ENCODE measurements around the gene FOXN3. TPM values are rescaled to one million over a fixed set of nuclear protein-coding genes. Genes with fewer than 3 reads are reported as not detected.

Gene FOXN3
- total RNA-seq, 2 donors from 2014 or later: 53.9 to 141 TPM

GRCh38 chr14:89283327-89284060 is 133.5 kb downstream of the FOXN3 start:
- DNase-seq (ENCODE audit: low spot score): no peak
- TF ChIP-seq POLR2A (IDR thresholded peaks at IDR 0.05): no peak
- no peak for TF ChIP-seq POLR2AphosphoS5 (IDR thresholded peaks at IDR 0.05)
- no peak for TF ChIP-seq CTCF (IDR thresholded peaks at IDR 0.05)
- no peaks in the 10 kb centered on the region for H3K36me3 ChIP-seq
- intact Hi-C loops (cut with DNase I): no loop called here
- no peaks in the 10 kb centered on the region for H3K9me3 ChIP-seq
- H3K27me3 ChIP-seq (replicated peaks; ENCODE audit: insufficient read depth): no peaks in the 10 kb centered on the region
- H3K4me1 ChIP-seq (replicated peaks): no peaks in the 10 kb centered on the region
- 79% methylated on average over 6 of the region's 6 CpGs for WGBS
- no peak overlapping the region for H3K27ac ChIP-seq
- H3K4me3 ChIP-seq: no peak overlapping the region

GRCh38 chr14:89282191-89282590 is 134.8 kb downstream of the FOXN3 start:
- 95% methylated on average over 4 of the region's 4 CpGs for WGBS
- Histone ChIP-seq H3K27ac (no peak overlapping the region), H3K4me1 (replicated peaks) (no peaks in the 10 kb centered on the region), H3K9me3 (no peaks in the 10 kb centered on the region), H3K27me3 (replicated peaks; ENCODE audit: insufficient read depth) (no peaks in the 10 kb centered on the region), H3K4me3 (no peak overlapping the region), H3K36me3 (no peaks in the 10 kb centered on the region)
- no peak for DNase-seq (ENCODE audit: low spot score)
- intact Hi-C loops (cut with DNase I): no loop called here
- no peak for TF ChIP-seq POLR2AphosphoS5 (IDR thresholded peaks at IDR 0.05)
- no peak for TF ChIP-seq POLR2A (IDR thresholded peaks at IDR 0.05)
- TF ChIP-seq CTCF (IDR thresholded peaks at IDR 0.05): no peak

- Histone ChIP-seq H3K4me1 (replicated peaks) (no peaks in the 10 kb centered on the region), H3K4me3 (no peak overlapping the region), H3K9me3 (no peaks in the 10 kb centered on the region), H3K36me3 (no peaks in the 10 kb centered on the region), H3K27ac (no peak overlapping the region), H3K27me3 (replicated peaks; ENCODE audit: insufficient read depth) (no peaks in the 10 kb centered on the region)
- no peak for DNase-seq (ENCODE audit: low spot score)
- intact Hi-C loops (cut with DNase I): no loop called here
- 93% methylated on average over 10 of the region's 10 CpGs for WGBS
- TF ChIP-seq POLR2A (IDR thresholded peaks at IDR 0.05): no peak
- TF ChIP-seq POLR2AphosphoS5 (IDR thresholded peaks at IDR 0.05): no peak
- no peak for TF ChIP-seq CTCF (IDR thresholded peaks at IDR 0.05)
These were observed 136.4 kb downstream of the FOXN3 start for GRCh38 chr14:89280600-89280999.

GRCh38 chr14:89279649-89280232 is 137.3 kb downstream of the FOXN3 start:
- Histone ChIP-seq H3K4me1 (replicated peaks) (no peaks in the 10 kb centered on the region), H3K36me3 (no peaks in the 10 kb centered on the region), H3K27me3 (replicated peaks; ENCODE audit: insufficient read depth) (no peaks in the 10 kb centered on the region), H3K4me3 (no peak overlapping the region), H3K9me3 (no peaks in the 10 kb centered on the region), H3K27ac (no peak overlapping the region)
- intact Hi-C loops (cut with DNase I): no loop called here
- no peak for DNase-seq (ENCODE audit: low spot score)
- WGBS: 70% methylated on average over 9 of the region's 9 CpGs
- TF ChIP-seq POLR2AphosphoS5 (IDR thresholded peaks at IDR 0.05) (no peak), CTCF (IDR thresholded peaks at IDR 0.05) (no peak), POLR2A (IDR thresholded peaks at IDR 0.05) (no peak)

GRCh38 chr14:89277203-89277602 is 139.8 kb downstream of the FOXN3 start:
- Histone ChIP-seq H3K9me3 (no peaks in the 10 kb centered on the region), H3K27ac (no peak overlapping the region), H3K27me3 (replicated peaks; ENCODE audit: insufficient read depth) (no peaks in the 10 kb centered on the region), H3K36me3 (no peaks in the 10 kb centered on the region), H3K4me1 (replicated peaks) (no peaks in the 10 kb centered on the region), H3K4me3 (no peak overlapping the region)
- intact Hi-C loops (cut with DNase I): no loop called here
- WGBS: 95% methylated on average over 6 of the region's 6 CpGs
- DNase-seq (ENCODE audit: low spot score): no peak
- TF ChIP-seq CTCF (IDR thresholded peaks at IDR 0.05) (no peak), POLR2AphosphoS5 (IDR thresholded peaks at IDR 0.05) (no peak), POLR2A (IDR thresholded peaks at IDR 0.05) (no peak)
